SJCRH30 (cell line): Measurements from ENCODE around the gene NMT1. TPM values are rescaled to one million over a fixed set of nuclear protein-coding genes. Genes with fewer than 3 reads are reported as not detected.

Experiments
- DNase-seq, 2 experiments: peaks; one replicate each; pipeline ENCODE4 v3.0.0-alpha.2; 2015 to 2020
- H3K27ac ChIP-seq: fragments of 250-450 bp; sonication (Bioruptor Pico); 2 replicates; pipeline ENCODE4 v1.5.1; 2020; ENCODE audit warnings: mild to moderate bottlenecking, moderate library complexity
- H3K27me3 ChIP-seq: fragments of 250-450 bp; sonication (Bioruptor Pico); 2 replicates; pipeline ENCODE4 v1.5.1; 2020; ENCODE audit warnings: mild to moderate bottlenecking, moderate library complexity
- H3K36me3 ChIP-seq: fragments of 250-450 bp; sonication (Bioruptor Pico); 2 replicates; pipeline ENCODE4 v1.5.1; 2020; ENCODE audit warnings: mild to moderate bottlenecking, moderate library complexity
- H3K4me1 ChIP-seq: fragments of 250-450 bp; sonication (Bioruptor Pico); 2 replicates; pipeline ENCODE4 v1.5.1; 2020; ENCODE audit warnings: mild to moderate bottlenecking, moderate library complexity
- H3K4me3 ChIP-seq: fragments of 250-450 bp; sonication (Bioruptor Pico); 2 replicates; pipeline ENCODE4 v1.5.1; 2020; ENCODE audit warnings: mild to moderate bottlenecking, moderate library complexity
- H3K9me3 ChIP-seq: fragments of 250-450 bp; sonication (Bioruptor Pico); replicated peaks from 2 replicates; pipeline ENCODE4 v1.5.1; 2020; ENCODE audit warnings: mild to moderate bottlenecking, moderate library complexity
- total RNA-seq: library from RNA; depleted of rRNA; stranded (reverse); fragments of >200 nt; shearing (Covaris generic); gene quantifications from 2 replicates; pipeline ENCODE4 v1.2.3, GENCODE V29; 2014

Gene NMT1
- total RNA-seq, 1 experiment from 2014 or later: 72.0 TPM

GRCh38 chr17:45029758-45030423 lies 31.2 kb upstream of the NMT1 start:
- Histone ChIP-seq H3K4me3 (no peak overlapping the region), H3K9me3 (no peaks in the 10 kb centered on the region), H3K27ac (no peak overlapping the region), H3K36me3 (peaks cover 3% of the 10 kb centered on the region; the same call in 1 of the 2 replicates), H3K4me1 (peaks cover 19% of the 10 kb centered on the region), H3K27me3 (no peaks in the 10 kb centered on the region)
- no peak for DNase-seq

- no peak overlapping the region for H3K4me3 ChIP-seq
- DNase-seq: no peak
- peak overlapping the region; percentile 74 for H3K27ac ChIP-seq
- no peaks in the 10 kb centered on the region for H3K27me3 ChIP-seq
- peaks cover 3% of the 10 kb centered on the region; the same call in 1 of the 2 replicates for H3K36me3 ChIP-seq
- peaks cover 19% of the 10 kb centered on the region for H3K4me1 ChIP-seq
- H3K9me3 ChIP-seq: no peaks in the 10 kb centered on the region
Measured at GRCh38 chr17:45030733-45031132, 30.4 kb upstream of the NMT1 start.

GRCh38 chr17:45031231-45032173 lies 29.6 kb upstream of the NMT1 start:
- no peaks in the 10 kb centered on the region for H3K27me3 ChIP-seq
- H3K4me3 ChIP-seq: no peak overlapping the region
- peaks cover 19% of the 10 kb centered on the region for H3K4me1 ChIP-seq
- DNase-seq: peak; percentile 93 to 96
- peaks cover 3% of the 10 kb centered on the region; the same call in 1 of the 2 replicates for H3K36me3 ChIP-seq
- peak overlapping the region; percentile 74 for H3K27ac ChIP-seq
- no peaks in the 10 kb centered on the region for H3K9me3 ChIP-seq

GRCh38 chr17:45032174-45032541 lies 29.0 kb upstream of the NMT1 start:
- Histone ChIP-seq H3K9me3 (no peaks in the 10 kb centered on the region), H3K27me3 (no peaks in the 10 kb centered on the region), H3K4me1 (peaks cover 23% of the 10 kb centered on the region), H3K4me3 (no peak overlapping the region), H3K36me3 (peaks cover 3% of the 10 kb centered on the region; the same call in 1 of the 2 replicates), H3K27ac (peak overlapping the region; percentile 74)
- DNase-seq: peak in 1 of 2 experiments; percentile 50

- Histone ChIP-seq H3K4me1 (peaks cover 38% of the 10 kb centered on the region), H3K27ac (no peak overlapping the region), H3K9me3 (no peaks in the 10 kb centered on the region), H3K36me3 (peaks cover 3% of the 10 kb centered on the region; the same call in 1 of the 2 replicates), H3K27me3 (no peaks in the 10 kb centered on the region), H3K4me3 (no peak overlapping the region)
- DNase-seq: no peak
Measured at GRCh38 chr17:45034599-45034998, 26.5 kb upstream of the NMT1 start.

- Histone ChIP-seq H3K27me3 (no peaks in the 10 kb centered on the region), H3K4me1 (peaks cover 41% of the 10 kb centered on the region), H3K36me3 (peaks cover 3% of the 10 kb centered on the region; the same call in 1 of the 2 replicates), H3K9me3 (no peaks in the 10 kb centered on the region), H3K4me3 (no peak overlapping the region), H3K27ac (no peak overlapping the region)
- no peak for DNase-seq
Measured at GRCh38 chr17:45035848-45036247, 25.3 kb upstream of the NMT1 start.

- no peaks in the 10 kb centered on the region for H3K9me3 ChIP-seq
- H3K36me3 ChIP-seq: peaks cover 3% of the 10 kb centered on the region; the same call in 1 of the 2 replicates
- H3K4me1 ChIP-seq: peaks cover 38% of the 10 kb centered on the region
- DNase-seq: no peak
- no peaks in the 10 kb centered on the region for H3K27me3 ChIP-seq
- H3K4me3 ChIP-seq: no peak overlapping the region
- no peak overlapping the region for H3K27ac ChIP-seq
Measured at GRCh38 chr17:45036691-45037090, 24.4 kb upstream of the NMT1 start.

- Histone ChIP-seq H3K9me3 (no peaks in the 10 kb centered on the region), H3K27ac (peak overlapping the region; percentile 57), H3K27me3 (no peaks in the 10 kb centered on the region), H3K4me3 (no peak overlapping the region), H3K36me3 (no peaks in the 10 kb centered on the region), H3K4me1 (peaks cover 31% of the 10 kb centered on the region)
- peak; percentile 93 to 98 for DNase-seq
Measured at GRCh38 chr17:45038728-45039634, 22.1 kb upstream of the NMT1 start.

GRCh38 chr17:45040459-45040858 lies 20.7 kb upstream of the NMT1 start:
- Histone ChIP-seq H3K4me1 (peaks cover 31% of the 10 kb centered on the region), H3K36me3 (no peaks in the 10 kb centered on the region), H3K4me3 (no peak overlapping the region), H3K9me3 (no peaks in the 10 kb centered on the region), H3K27ac (no peak overlapping the region), H3K27me3 (no peaks in the 10 kb centered on the region)
- DNase-seq: peak in 1 of 2 experiments; percentile 42

GRCh38 chr17:45042346-45043120 lies 18.6 kb upstream of the NMT1 start:
- no peak for DNase-seq
- H3K27ac ChIP-seq: no peak overlapping the region
- H3K9me3 ChIP-seq: no peaks in the 10 kb centered on the region
- peaks cover 28% of the 10 kb centered on the region for H3K4me1 ChIP-seq
- H3K27me3 ChIP-seq: no peaks in the 10 kb centered on the region
- no peak overlapping the region for H3K4me3 ChIP-seq
- H3K36me3 ChIP-seq: no peaks in the 10 kb centered on the region

- Histone ChIP-seq H3K36me3 (no peaks in the 10 kb centered on the region), H3K9me3 (no peaks in the 10 kb centered on the region), H3K27ac (no peak overlapping the region), H3K4me3 (no peak overlapping the region), H3K4me1 (peaks cover 22% of the 10 kb centered on the region), H3K27me3 (no peaks in the 10 kb centered on the region)
- no peak for DNase-seq
Measured at GRCh38 chr17:45043813-45044540, 17.1 kb upstream of the NMT1 start.

GRCh38 chr17:45046537-45047125 lies 14.5 kb upstream of the NMT1 start:
- DNase-seq: no peak
- H3K4me1 ChIP-seq: 0 out of 2 replicates have a peak, but pooled peaks cover 4% of the 10 kb centered on the region
- H3K27me3 ChIP-seq: no peaks in the 10 kb centered on the region
- H3K27ac ChIP-seq: no peak overlapping the region
- no peaks in the 10 kb centered on the region for H3K9me3 ChIP-seq
- no peaks in the 10 kb centered on the region for H3K36me3 ChIP-seq
- no peak overlapping the region for H3K4me3 ChIP-seq
